Cardiac muscle cell (in vitro differentiated cells and primary cell): ENCODE results near the gene WWP2. TPM values are rescaled to one million over a fixed set of nuclear protein-coding genes. Genes with fewer than 3 reads are reported as not detected.

ENCODE experiments used
- DNase-seq, 2 donors: peaks; one replicate each; pipeline versions ENCODE4 v3.0.0 to v3.0.0-alpha.2; 2010 to 2017; ENCODE audit warnings: low read depth in 1 of 2, low spot score in 1 of 2
- H3K27ac ChIP-seq: fragments of 200-600 bp; sonication (generic); 2 replicates; pipeline ENCODE4 v1.5.1; 2016
- H3K27me3 ChIP-seq: fragments of 200-600 bp; sonication (generic); 2 replicates; pipeline ENCODE4 v1.6.0; 2016; ENCODE audit warnings: control low read depth
- H3K36me3 ChIP-seq: fragments of 200-600 bp; sonication (generic); 2 replicates; pipeline ENCODE4 v1.5.1; 2016; ENCODE audit warnings: control low read depth
- H3K4me1 ChIP-seq: fragments of 200-600 bp; sonication (generic); 2 replicates; pipeline ENCODE4 v1.8.1; 2017; ENCODE audit warnings: low read depth, mild to moderate bottlenecking, mixed run types
- H3K4me3 ChIP-seq: fragments of 200-600 bp; sonication (generic); 2 replicates; pipeline ENCODE4 v1.5.1; 2016; ENCODE audit warnings: mild to moderate bottlenecking
- H3K9me3 ChIP-seq: fragments of 200-600 bp; sonication (generic); 2 replicates; pipeline ENCODE4 v1.5.1; 2017; ENCODE audit warnings: low read depth, mild to moderate bottlenecking, control low read depth
- CTCF ChIP-seq: IDR thresholded peaks from 2 replicates; pipeline ENCODE4 v1.5.1; 2012; ENCODE audit warnings: low read depth, mild to moderate bottlenecking, low read length
- polyA plus RNA-seq: library from polyadenylated mRNA; unstranded; fragments of >200 nt; fragmentation: Nextera tagmentation; extraction: Ambion mirVana; gene quantifications from 2 replicates; pipeline ENCODE4 v1.2.1, GENCODE V29; 2016
- total RNA-seq: library from RNA; depleted of rRNA; stranded (reverse); fragments of >200 nt; gene quantifications from 2 replicates; pipeline ENCODE4 v1.2.3, GENCODE V29; 2016

Gene WWP2
- total and polyA plus RNA-seq, 2 experiments from 2014 or later = 21.3 to 27.8 TPM

GRCh38 chr16:69721441-69721957 lies 40.6 kb upstream of the WWP2 start:
- no peak for TF ChIP-seq CTCF
- no peak for DNase-seq
- H3K4me1 ChIP-seq = no peaks in the 10 kb centered on the region
- no peak overlapping the region for H3K27ac ChIP-seq
- no peaks in the 10 kb centered on the region for H3K36me3 ChIP-seq
- H3K27me3 ChIP-seq = no peaks in the 10 kb centered on the region
- no peaks in the 10 kb centered on the region for H3K9me3 ChIP-seq
- H3K4me3 ChIP-seq = no peak overlapping the region

- H3K9me3 ChIP-seq = no peaks in the 10 kb centered on the region
- H3K27ac ChIP-seq = peak overlapping the region; percentile 15
- H3K27me3 ChIP-seq = no peaks in the 10 kb centered on the region
- no peak for DNase-seq
- H3K36me3 ChIP-seq = no peaks in the 10 kb centered on the region
- TF ChIP-seq CTCF = no peak
- H3K4me3 ChIP-seq = no peak overlapping the region
- H3K4me1 ChIP-seq = peaks cover 8% of the 10 kb centered on the region
These were observed 37.7 kb upstream of the WWP2 start for GRCh38 chr16:69724414-69724873.

- peak in 1 of 2 donors; percentile 35 for DNase-seq
- Histone ChIP-seq H3K27ac (peak overlapping the region; percentile 15), H3K4me3 (no peak overlapping the region), H3K9me3 (no peaks in the 10 kb centered on the region), H3K4me1 (peaks cover 8% of the 10 kb centered on the region), H3K36me3 (no peaks in the 10 kb centered on the region), H3K27me3 (no peaks in the 10 kb centered on the region)
- no peak for TF ChIP-seq CTCF
These were observed 37.1 kb upstream of the WWP2 start for GRCh38 chr16:69724981-69725479.

GRCh38 chr16:69725480-69726312 lies 36.4 kb upstream of the WWP2 start:
- Histone ChIP-seq H3K9me3 (no peaks in the 10 kb centered on the region), H3K4me3 (peak overlapping the region; percentile 28), H3K36me3 (no peaks in the 10 kb centered on the region), H3K4me1 (peaks cover 8% of the 10 kb centered on the region), H3K27me3 (no peaks in the 10 kb centered on the region), H3K27ac (no peak overlapping the region)
- no peak for TF ChIP-seq CTCF
- DNase-seq = no peak

- DNase-seq = peak; percentile 93 to 99
- Histone ChIP-seq H3K4me1 (peaks cover 8% of the 10 kb centered on the region), H3K4me3 (peak within 1 kb of the TSS; percentile 28), H3K27me3 (no peaks in the 10 kb centered on the region), H3K27ac (peak within 1 kb of the TSS; percentile 71), H3K36me3 (no peaks in the 10 kb centered on the region), H3K9me3 (no peaks in the 10 kb centered on the region)
- no peak for TF ChIP-seq CTCF
These were observed 35.6 kb upstream of the WWP2 start, which contains the start of gene NQO1 for GRCh38 chr16:69726313-69727060. NQO1 (minus strand) TSS chr16:69726560; CDS start chr16:69726439, 121 bp downstream.
